ENCODE measurements around the gene DPYSL3. TPM values are rescaled to one million over a fixed set of nuclear protein-coding genes. Genes with fewer than 3 reads are reported as not detected.

DPYSL3 gene
- total RNA-seq, 1 donor from 2014 or later: 102 TPM

DNA sequence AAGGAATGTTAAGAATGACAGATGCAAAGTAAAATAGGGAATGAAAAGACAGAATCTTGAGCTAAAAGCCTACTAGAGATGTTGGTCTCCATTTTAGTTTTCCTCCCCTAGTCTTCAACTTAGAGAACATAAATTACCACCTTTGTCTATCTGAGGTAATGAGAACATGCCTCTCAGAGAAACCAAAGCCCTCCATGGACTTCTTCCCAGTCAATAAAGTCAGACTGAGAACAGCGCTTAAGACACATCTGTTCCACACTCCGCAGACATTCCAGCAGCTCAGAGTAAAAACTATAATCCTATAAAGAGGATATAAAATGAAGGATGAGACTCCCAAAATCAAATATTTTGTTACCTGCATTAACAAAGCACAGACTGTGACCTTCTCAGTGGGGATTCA is 79.2 kb downstream of the DPYSL3 start:
- Mint-ChIP-seq H3K27me3 (ENCODE audit: low read depth) (no peaks in the 10 kb centered on the region), H3K4me3 (no peak overlapping the region), H3K4me1 (peaks cover 35% of the 10 kb centered on the region), H3K36me3 (ENCODE audit: low read depth) (peaks cover 8% of the 10 kb centered on the region), H3K27ac (ENCODE audit: unreplicated experiment) (no peak overlapping the region), H3K9me3 (no peaks in the 10 kb centered on the region)
- TF ChIP-seq, protein P1, sequence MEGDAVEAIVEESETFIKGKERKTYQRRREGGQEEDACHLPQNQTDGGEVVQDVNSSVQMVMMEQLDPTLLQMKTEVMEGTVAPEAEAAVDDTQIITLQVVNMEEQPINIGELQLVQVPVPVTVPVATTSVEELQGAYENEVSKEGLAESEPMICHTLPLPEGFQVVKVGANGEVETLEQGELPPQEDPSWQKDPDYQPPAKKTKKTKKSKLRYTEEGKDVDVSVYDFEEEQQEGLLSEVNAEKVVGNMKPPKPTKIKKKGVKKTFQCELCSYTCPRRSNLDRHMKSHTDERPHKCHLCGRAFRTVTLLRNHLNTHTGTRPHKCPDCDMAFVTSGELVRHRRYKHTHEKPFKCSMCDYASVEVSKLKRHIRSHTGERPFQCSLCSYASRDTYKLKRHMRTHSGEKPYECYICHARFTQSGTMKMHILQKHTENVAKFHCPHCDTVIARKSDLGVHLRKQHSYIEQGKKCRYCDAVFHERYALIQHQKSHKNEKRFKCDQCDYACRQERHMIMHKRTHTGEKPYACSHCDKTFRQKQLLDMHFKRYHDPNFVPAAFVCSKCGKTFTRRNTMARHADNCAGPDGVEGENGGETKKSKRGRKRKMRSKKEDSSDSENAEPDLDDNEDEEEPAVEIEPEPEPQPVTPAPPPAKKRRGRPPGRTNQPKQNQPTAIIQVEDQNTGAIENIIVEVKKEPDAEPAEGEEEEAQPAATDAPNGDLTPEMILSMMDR (conservative IDR thresholded peaks at IDR 0.05): no peak
- no peak for DNase-seq (ENCODE audit: low read depth, low spot score)

DNA sequence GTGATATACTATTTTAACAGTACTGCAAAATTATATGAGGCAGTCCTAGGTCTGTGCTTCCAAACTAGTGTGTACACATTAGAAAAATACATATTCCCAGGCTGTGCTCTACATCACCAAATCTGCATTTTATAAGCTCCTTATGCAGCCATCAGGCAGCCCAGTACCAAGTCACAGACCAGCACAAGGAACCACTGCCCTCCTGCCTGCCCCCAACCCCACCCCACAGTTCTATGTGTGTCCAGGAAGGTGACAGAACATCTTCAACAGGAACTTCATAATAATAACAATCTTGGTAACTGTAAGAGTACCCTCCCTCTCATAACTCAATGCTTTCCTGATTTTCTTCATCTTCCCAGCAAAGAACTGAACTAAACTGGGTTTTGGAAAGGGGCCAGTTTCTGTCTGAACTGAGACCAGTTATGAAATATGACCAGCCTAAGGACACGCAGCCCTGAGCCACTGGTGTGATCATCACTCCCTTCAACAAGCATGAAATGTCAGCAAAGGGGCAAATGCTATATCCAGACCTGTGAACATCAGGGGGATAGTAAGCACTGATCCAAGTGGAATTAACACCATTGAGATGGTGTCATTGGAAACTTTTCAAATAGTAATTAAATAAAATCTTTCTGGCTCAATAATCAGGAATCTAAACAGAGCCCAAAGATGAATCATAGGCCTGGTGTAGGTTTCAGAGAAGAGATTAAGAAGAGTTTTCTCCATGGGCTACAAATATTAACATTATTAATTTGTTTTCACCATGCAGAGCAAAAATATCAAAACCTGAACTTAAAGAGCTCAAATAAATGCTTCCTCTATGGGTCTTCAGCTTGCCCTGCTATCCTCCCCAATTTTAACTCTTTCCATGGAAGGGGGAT is 82.1 kb downstream of the DPYSL3 start:
- H3K4me3 Mint-ChIP-seq: no peak overlapping the region
- no peak for DNase-seq (ENCODE audit: low read depth, low spot score)
- H3K4me1 Mint-ChIP-seq: peaks cover 22% of the 10 kb centered on the region
- peaks cover 17% of the 10 kb centered on the region for H3K36me3 Mint-ChIP-seq (ENCODE audit: low read depth)
- H3K27me3 Mint-ChIP-seq (ENCODE audit: low read depth): no peaks in the 10 kb centered on the region
- peaks cover 2% of the 10 kb centered on the region for H3K9me3 Mint-ChIP-seq
- TF ChIP-seq, protein P1 (conservative IDR thresholded peaks at IDR 0.05): no peak
- H3K27ac Mint-ChIP-seq (ENCODE audit: unreplicated experiment): peak overlapping the region; percentile 43

DNA sequence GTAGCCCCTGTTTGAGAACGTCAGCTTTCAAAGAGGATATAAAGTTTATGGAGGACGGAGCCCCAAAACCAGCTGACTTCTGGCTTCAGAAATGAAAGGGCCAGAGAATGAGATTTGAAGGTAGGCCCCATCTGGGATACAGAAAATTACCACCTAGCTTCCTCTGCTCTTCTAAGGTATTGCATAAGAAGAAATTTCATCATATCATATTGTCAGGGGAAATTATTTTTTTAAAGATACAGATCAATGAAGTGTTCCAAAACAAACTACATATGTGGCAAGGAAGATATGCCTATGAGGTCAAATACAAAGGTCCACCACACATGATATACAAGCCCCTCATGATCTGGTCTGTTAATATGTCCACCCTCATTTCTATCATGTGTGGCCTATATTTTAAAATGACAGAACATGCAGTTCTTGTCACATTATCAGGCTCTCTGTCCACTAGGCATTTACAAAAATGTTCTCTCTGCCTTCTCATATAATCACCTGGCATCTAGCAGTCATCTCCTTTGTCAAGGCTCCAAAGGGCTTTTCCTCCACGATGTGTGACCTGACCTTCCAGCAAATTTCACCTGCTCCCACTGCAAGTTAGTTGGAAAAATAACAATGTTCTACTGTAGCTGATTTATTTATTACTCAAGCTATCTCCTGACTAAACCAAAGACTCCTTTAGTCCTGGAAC is 83.1 kb downstream of the DPYSL3 start:
- TF ChIP-seq, protein P1 (conservative IDR thresholded peaks at IDR 0.05): no peak
- Mint-ChIP-seq H3K27ac (ENCODE audit: unreplicated experiment) (no peak overlapping the region), H3K9me3 (peaks cover 8% of the 10 kb centered on the region), H3K27me3 (ENCODE audit: low read depth) (no peaks in the 10 kb centered on the region), H3K4me3 (no peak overlapping the region), H3K36me3 (ENCODE audit: low read depth) (peaks cover 25% of the 10 kb centered on the region), H3K4me1 (peaks cover 15% of the 10 kb centered on the region)
- DNase-seq (ENCODE audit: low read depth, low spot score): no peak

DNA sequence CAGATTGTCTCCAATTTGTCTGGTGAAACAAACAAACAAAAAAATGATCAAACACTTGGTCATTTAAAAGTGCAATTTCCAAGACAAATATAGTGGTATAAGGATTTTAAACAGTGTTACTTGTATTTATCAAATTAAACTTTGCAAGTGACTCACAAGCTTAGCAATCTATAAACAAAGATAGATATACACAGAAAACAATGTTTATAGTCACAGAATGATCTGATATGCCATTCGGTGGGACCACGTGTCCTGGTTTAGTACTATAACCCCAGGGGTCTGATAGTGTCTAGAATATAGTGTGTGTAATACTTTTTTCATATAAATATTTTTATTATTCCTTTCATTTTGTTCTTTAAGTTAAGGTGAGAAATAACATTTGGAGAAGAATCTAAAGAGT is 91.3 kb downstream of the DPYSL3 start:
- DNase-seq (ENCODE audit: low read depth, low spot score): no peak
- H3K27ac Mint-ChIP-seq (ENCODE audit: unreplicated experiment): no peak overlapping the region
- no peak overlapping the region for H3K4me3 Mint-ChIP-seq
- H3K27me3 Mint-ChIP-seq (ENCODE audit: low read depth): no peaks in the 10 kb centered on the region
- peaks cover 9% of the 10 kb centered on the region for H3K4me1 Mint-ChIP-seq
- peaks cover 6% of the 10 kb centered on the region for H3K9me3 Mint-ChIP-seq
- H3K36me3 Mint-ChIP-seq (ENCODE audit: low read depth): peaks cover 28% of the 10 kb centered on the region
- TF ChIP-seq, protein P1 (conservative IDR thresholded peaks at IDR 0.05): no peak

DNA sequence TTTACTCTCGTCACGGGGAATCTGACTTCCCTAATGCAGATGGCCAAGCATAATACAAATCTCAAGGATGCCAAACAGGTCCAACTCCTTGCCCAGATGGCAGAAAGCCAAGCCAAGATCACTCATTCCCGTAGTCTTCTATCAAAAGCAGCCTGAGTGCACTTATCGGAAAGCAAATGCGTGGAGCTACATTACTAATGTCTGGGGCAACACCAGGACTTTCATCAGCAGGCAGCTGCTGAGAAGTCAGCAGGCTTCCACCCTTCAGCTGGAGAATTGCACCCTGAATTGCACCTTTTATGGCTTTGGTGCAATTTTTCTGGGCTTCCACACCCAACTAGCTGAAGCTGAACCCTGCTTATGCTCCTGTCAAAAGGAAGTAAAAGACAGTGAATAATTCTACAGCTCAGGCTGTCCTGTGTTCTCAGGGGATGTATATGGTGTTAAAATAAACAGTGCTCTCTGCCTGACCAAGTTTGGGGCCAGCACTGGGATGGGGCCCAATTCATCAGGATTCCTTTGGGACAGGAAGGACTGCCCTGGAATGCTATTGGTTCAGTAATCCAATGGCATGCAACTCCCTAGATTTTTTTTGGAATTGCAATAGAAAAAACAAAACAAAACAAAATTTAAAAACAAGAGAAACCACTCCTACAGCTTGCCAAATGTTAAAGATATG is 92.6 kb downstream of the DPYSL3 start:
- Mint-ChIP-seq H3K36me3 (ENCODE audit: low read depth) (peaks cover 23% of the 10 kb centered on the region), H3K27ac (ENCODE audit: unreplicated experiment) (no peak overlapping the region)

More for the DNA sequence above, 92.6 kb downstream of the DPYSL3 start:
- H3K4me1 Mint-ChIP-seq: peaks cover 9% of the 10 kb centered on the region
- peaks cover 3% of the 10 kb centered on the region for H3K9me3 Mint-ChIP-seq
- TF ChIP-seq, protein P1 (conservative IDR thresholded peaks at IDR 0.05): no peak
- H3K4me3 Mint-ChIP-seq: no peak overlapping the region
- DNase-seq (ENCODE audit: low read depth, low spot score): no peak
- H3K27me3 Mint-ChIP-seq (ENCODE audit: low read depth): no peaks in the 10 kb centered on the region

Data from neural crest cell (in vitro differentiated cells).